Stimulated activated CD8-positive, alpha-beta memory T cell treated with anti-CD3 and anti-CD28 coated beads, Interleukin-2, amount 100 ng/mL, for 48 hours (primary cell): ENCODE measurements around the gene XYLT1.

ENCODE experiments used
- DNase-seq, 2 donors: peaks; one replicate each; pipeline ENCODE4 v3.0.0-alpha.2; 2020; ENCODE audit warnings: low read depth in 2 of 2

XYLT1 gene

DNA sequence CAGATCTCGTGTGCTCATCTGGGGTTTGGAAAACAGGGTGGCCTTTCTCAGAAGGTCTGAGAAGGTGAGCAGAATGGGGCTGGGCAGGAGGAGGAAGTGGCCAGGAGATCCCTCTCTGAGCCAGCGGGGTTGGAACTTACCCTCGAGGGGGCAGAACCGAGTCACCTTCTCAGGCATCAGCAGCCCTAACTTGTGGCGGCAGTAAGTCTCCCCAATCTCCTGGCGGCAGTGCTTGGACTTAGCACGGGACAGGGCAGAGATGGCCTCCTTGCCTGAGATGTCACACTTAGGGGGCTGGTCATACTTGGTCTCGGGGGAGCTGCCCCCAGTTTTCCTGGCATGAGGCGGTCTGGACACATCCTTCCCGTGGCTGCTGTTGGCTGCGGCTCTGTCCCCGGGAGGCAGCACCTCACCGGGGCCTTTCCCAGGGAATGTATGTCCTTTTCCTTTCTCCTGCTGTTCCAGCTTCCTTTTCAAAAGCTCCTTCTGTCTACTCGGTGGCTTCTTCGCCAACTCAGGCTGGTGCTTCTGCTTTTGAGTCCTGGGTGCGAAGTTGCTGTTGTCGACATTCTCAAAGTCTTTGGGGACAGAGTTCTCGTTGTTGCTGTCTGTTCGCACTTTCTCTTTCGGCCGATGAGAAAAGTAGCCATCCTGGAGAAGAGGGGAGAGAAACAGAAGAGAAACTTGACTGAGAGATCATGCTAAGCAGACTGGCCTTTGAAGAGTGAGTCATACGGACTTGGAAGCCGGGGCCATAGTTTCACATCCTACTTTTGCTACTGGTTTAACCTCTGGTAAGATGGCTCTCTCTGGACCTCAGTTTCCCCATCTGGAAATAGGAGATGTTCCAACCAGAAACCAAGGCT is 211.7 kb downstream of the XYLT1 start:
- DNase-seq = no peak

DNA sequence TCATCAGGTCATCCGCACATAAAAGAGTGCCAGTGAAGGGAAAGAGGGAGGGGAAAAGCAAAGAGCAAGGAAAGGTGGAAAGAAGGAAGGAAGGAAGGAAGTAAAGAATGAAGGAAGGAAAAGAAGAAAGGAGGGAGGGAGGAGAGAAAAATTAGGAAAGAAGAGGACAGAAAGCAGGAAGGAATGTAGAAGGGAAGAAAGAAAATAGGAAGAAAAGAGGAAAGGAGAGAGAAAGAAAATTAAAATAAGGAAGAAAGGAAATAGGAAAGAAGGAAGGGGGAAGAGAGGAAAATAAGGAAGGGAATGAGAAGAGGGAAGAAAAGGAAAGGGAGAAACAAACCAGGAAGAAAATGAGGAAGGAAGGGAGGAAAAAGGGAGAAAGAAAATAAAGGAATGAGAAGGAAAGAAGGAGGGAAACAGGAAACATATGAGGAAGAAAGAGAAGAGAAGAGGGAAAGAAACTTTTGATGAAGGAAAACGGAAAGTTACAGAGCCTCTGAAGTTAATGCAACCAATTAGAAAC is 212.6 kb downstream of the XYLT1 start:
- DNase-seq = no peak

DNA sequence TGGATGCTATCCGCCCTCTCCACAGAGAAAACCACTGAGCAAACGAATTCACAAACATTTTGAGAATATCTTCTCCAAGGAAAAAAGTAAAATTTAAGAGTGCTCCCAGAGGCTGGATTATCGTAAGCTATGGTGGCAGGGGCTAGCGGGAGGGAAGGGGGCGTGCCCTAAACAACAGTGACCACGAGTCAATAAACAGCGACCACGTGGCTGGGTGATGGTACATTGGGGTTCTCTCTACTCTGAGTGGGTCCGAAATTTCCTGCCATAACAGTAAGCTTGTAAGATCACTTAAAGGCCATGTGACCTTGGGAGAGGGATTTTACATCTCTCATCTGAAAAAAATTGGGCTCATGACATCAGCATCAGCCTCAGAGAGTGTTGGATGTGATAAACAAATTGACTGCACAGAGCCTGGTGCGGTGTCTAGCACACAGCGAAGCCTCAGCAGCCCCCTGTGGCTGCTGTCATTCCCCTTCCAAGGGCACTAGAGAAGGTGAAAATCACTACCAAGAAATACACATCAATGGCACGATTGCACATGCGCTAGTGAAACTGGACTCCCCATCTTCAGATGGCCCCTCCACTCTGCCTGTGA is 213.2 kb downstream of the XYLT1 start:
- no peak for DNase-seq

GRCh38 chr16:17252701-17253100 is 218.1 kb downstream of the XYLT1 start:
- DNase-seq = no peak

GRCh38 chr16:17252064-17252463 is 218.7 kb downstream of the XYLT1 start:
- DNase-seq = no peak

DNA sequence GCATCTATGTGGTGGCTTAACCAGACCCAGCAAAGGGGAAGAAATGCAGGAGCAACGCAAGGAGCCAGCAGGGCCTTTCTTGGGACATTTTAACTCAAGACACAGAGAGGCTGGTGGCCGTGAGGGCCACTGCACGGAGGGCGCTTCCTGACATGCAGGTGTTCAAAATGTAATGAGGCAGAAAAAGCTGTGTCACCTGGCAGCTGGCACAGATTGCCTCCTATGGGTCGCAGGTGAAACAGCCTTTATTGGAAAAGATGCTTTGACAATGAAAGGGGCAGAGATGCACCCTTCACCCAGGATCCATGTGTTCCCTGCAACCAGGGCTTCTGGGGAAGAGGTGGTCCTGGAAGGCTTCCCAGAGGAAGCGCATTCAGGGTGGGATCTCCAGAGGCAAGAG is 219.3 kb downstream of the XYLT1 start:
- DNase-seq = no peak

DNA sequence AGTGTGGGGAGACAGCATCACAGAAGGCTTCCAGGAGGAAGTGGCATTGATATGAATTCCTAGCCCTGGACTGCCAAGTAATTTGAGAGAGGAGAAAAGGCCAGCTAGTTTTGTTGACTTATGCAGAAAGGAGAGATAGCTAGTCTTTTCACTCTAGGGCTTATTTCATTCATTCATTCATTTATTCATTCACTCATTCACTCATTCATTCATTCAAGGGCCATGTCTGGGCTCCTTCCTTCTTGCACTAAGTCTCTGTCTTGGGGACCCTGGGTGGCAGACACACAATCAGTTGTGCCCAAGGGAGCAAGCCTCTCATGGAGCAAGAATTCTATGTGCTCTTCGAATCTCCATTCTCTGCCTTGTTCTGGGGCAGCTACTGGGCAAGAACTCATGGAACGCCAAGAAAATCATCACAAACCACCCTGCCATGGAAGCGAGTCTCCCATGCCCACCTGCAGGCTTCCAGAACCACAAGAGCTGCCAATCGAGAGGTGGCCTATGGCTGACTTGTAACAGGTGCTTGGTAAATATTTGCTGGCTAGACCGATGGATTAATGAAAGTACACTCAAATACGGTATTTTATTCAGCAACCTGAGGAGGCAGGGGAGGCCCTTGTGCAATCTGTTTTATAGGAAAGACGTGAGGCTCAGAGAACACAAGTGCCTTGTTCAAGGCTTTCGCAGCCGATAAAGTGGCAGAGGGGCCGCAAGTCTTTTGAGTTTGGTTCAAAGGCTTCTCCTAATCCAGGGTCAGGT is 223.6 kb downstream of the XYLT1 start:
- DNase-seq = no peak

- no peak for DNase-seq
Measured at GRCh38 chr16:17246268-17246885, 224.4 kb downstream of the XYLT1 start.

- DNase-seq = no peak
Measured at GRCh38 chr16:17245776-17246175, 225.0 kb downstream of the XYLT1 start.

DNA sequence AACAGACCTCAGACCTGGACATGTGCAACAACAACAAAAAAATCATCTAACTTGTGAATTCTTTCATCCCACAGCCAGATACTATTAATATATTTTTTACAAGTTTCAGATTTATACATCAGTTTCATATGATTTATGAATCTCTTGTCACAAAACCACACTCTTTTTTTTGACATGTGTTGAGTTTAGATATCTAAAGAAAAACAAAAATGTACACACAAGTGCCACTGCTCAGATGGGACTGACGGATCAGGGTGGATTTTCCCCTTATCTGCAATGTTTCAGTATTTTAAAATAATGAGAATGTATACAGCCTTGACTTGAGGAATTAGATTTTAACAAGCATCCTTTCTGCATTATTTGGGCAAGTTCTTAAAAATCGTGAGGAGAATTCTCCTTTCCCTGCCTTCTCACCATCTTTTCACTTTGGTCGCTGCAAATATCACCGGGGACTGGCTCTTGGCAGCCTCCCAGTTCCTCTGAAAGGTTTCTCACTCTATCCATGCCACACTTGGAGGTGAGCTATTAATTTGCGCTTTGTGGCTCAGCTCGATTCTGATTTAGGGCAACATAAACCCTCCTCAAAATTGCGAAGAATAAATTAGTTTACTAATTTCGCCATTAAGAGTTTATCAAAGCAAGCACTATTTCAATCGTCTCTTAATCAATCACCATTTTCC is 225.7 kb downstream of the XYLT1 start:
- DNase-seq = no peak

DNA sequence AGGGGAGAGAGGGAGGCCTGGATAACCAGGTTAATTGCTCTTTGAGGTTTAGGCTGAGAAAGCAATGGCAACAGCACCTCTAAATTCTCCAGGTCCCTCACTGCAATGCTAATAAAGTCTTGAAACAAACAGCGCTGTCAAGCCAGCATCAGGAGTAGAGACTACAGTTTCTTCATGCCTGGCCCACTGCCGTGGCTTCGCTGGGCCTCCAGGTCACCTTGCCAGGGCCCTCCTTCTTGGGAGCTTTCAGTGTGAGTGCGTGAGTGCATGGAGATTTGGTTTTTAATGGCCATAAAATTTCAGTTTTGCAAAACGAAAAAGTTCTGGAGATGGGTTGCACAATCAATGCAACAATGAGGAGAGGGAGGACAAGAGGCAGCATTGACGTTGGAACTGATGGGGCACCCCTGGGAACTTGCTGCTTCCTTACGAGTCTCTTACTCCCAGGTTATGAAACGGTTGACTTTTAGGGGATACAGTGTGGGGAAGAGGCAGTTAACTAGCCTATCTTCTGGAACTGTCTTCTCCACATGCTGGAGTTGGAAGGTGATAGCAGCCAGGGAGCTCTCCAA is 229.4 kb downstream of the XYLT1 start:
- DNase-seq = no peak

DNA sequence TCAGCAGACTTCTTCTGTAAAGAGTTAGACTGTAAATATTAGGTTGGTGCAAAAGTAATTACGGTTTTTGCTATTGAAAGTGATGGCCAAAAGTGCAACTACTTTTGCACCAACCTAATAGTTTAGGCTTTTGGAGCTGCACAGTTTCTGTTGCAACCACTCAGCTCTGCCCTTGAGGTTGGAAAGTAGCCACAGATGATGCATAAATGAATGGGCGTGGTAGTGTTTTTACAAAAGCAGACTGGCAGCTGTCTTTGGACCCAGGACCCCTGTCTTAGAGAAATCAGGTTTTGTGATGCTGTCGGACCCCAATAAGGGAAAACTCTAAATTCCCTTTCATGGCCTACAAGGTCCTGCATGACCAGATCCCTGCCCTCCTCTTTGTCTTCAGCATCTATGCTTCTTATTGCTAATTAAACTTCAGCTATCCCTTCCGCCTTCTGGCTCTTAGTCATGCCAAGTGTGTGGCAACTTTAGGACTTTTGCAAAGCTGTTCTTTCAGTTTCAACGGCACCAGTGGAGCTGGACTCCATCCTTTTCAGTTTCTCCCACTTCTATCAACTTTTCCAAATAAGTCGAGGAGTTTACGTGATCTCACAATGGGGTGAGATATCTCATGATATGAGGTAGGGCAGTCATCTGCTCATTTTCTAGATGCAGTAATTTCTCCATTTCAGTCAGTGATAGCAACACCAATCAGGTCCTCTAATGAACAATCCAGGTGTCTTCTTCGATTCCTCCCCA is 232.3 kb downstream of the XYLT1 start:
- no peak for DNase-seq

- DNase-seq = no peak
Measured at GRCh38 chr16:17237350-17237944, 233.3 kb downstream of the XYLT1 start.

GRCh38 chr16:17235147-17235815 is 235.5 kb downstream of the XYLT1 start:
- DNase-seq = no peak

DNA sequence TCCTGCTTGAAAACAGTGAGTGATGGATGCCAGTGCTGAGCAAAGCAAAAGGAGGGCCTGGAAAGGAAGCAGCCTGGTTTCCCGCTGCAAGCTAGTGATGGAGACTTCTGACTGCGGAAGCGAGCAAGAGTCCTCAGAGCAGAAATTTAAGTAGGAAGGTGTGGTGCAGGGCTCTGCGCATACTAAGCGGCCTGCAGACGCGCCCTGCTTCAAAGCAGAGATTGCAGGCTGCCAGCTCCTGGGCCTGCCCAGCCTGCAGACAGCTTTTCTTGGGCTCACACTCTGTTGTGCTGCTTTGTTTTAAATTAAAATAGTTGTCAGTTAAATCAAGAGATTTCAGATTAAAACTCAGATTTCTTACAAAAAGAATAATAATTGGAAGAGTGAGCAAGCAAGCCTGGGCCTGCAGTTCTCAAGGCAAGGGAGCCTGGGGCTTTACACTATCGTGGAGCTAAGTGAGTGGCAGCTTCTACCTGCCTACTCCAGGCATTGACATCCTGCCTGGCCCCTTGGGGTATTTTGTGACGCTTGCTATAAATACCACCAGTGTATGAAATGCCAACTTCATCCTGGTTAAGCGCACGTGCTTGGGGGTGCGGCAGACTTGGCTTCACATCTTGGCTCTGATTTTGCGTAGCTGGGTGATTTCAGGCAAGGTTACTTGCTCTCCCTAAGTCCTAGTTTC is 237.3 kb downstream of the XYLT1 start:
- no peak for DNase-seq

DNA sequence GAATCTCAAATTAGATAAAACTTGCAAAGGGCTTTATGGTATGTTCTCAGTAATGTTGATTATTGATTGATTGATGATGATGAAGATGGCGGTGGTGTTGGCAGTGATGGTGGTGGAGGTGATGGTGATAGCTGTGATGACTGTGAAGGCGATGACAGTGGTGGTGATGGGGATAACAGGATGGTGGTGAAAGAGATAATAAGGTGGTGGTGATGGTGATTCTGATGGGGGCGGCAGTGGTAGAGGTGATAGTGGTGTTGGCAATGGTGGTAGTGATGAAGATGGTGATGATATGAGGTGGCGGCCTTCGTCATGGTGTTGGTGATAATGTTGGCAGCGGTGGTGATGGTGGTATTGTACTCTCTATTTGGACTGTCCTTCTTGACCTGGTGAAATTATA is 238.3 kb downstream of the XYLT1 start:
- no peak for DNase-seq

- no peak for DNase-seq
Measured at GRCh38 chr16:17231972-17232371, 238.8 kb downstream of the XYLT1 start.

- DNase-seq = no peak
Measured at GRCh38 chr16:17230932-17231581, 239.7 kb downstream of the XYLT1 start.
